Measurements from ENCODE around the gene KRT222. TPM values are rescaled to one million over a fixed set of nuclear protein-coding genes. Genes with fewer than 3 reads are reported as not detected.

The KRT222 gene
- total and polyA plus RNA-seq, 4 experiments from 2014 or later: not detected

- peak overlapping the region in 1 of 2 donors; percentile 10 for H3K4me3 ChIP-seq (ENCODE audit: low read length in 2 of 2)
- no peaks in the 10 kb centered on the region for H3K27me3 ChIP-seq (ENCODE audit: insufficient read depth, low read length)
- H3K27ac ChIP-seq (ENCODE audit: low read depth, low read length): peak overlapping the region; percentile 97
- Mint-ChIP-seq H3K27me3 (no peaks in the 10 kb centered on the region), H3K4me3 (peak overlapping the region in 7 of 8 donors; percentile 23 to 85 (median 69)), H3K27ac (peak overlapping the region; percentile 94 to 100 (median 99)), H3K36me3 (no peaks in the 10 kb centered on the region), H3K4me1 (peaks cover 67 to 100% (median 87%) of the 10 kb centered on the region in 4 donors), H3K9me3 (no peaks in the 10 kb centered on the region)
- H3K4me1 ChIP-seq (ENCODE audit: insufficient read depth, low read length): peaks cover 100% of the 10 kb centered on the region
- POLR2A ChIA-PET (ENCODE audit: partially characterized antibody): interaction anchor here (0.6 to 22.3 kb wide), 12 partner anchors 12 to 164 kb away, joined by 3 to 1226 read pairs (median 8); partner anchors contain the start of genes CCR7 and SMARCE1
- H3K36me3 ChIP-seq (ENCODE audit: insufficient read depth, low read length): no peaks in the 10 kb centered on the region
- intact Hi-C loops (cut with micrococcal nuclease): no loop called here
- CTCF ChIA-PET (ENCODE audit: partially characterized antibody): interaction anchor here (0.9 to 6.8 kb wide), 5 partner anchors 10 to 71 kb away, joined by 4 to 61 read pairs (median 15); partner anchors contain the start of gene CCR7
- peak; percentile 60 to 80 (median 65) for DNase-seq
- no peaks in the 10 kb centered on the region for H3K9me3 ChIP-seq (ENCODE audit: control insufficient read depth in 1 of 2, low read length in 2 of 2)
Observed at GRCh38 chr17:40605306-40605705, 59.7 kb downstream of the KRT222 start.

Other genes starting within 250 kb of the KRT222 start
- 1 to 10 TPM in 1 of 2 experiments, under 1 TPM in 1; 0.47 to 1.1 TPM for gene TOP2A, start 247.3 kb downstream of the KRT222 start, total RNA-seq
- gene TOP2A, start 247.3 kb downstream of the KRT222 start, polyA plus RNA-seq: under 1 TPM; 0.10 to 0.14 TPM
- 1 to 10 TPM; 5.3 to 5.8 TPM for gene IGFBP4, start 221.7 kb downstream of the KRT222 start, total RNA-seq
- 1 to 10 TPM; 3.3 to 6.1 TPM for gene IGFBP4, start 221.7 kb downstream of the KRT222 start, polyA plus RNA-seq
- gene TNS4, start 163.6 kb downstream of the KRT222 start, total RNA-seq: 1 to 10 TPM in 1 of 2 experiments, under 1 TPM in 1; 0.25 to 1.8 TPM
- gene TNS4, start 163.6 kb downstream of the KRT222 start, polyA plus RNA-seq: under 1 TPM; 0.18 to 0.33 TPM
- gene CCR7, start 99.7 kb downstream of the KRT222 start, total RNA-seq: 100 to 1,000 TPM; 268 to 269 TPM
- 100 to 1,000 TPM; 436 to 502 TPM for gene CCR7, start 99.7 kb downstream of the KRT222 start, polyA plus RNA-seq
- gene SMARCE1, start 17.4 kb downstream of the KRT222 start, total RNA-seq: 10 to 100 TPM; 87.6 to 91.0 TPM
- gene SMARCE1, start 17.4 kb downstream of the KRT222 start, polyA plus RNA-seq: 100 to 1,000 TPM; 148 to 197 TPM
- gene KRT24, start 38.6 kb upstream of the KRT222 start, total RNA-seq: not detected
- gene KRT24, start 38.6 kb upstream of the KRT222 start, polyA plus RNA-seq: not detected
- not detected for gene KRT25, start 90.2 kb upstream of the KRT222 start, total RNA-seq
- not detected for gene KRT25, start 90.2 kb upstream of the KRT222 start, polyA plus RNA-seq
- gene KRT26, start 107.0 kb upstream of the KRT222 start, total RNA-seq: not detected
- gene KRT26, start 107.0 kb upstream of the KRT222 start, polyA plus RNA-seq: not detected
- not detected for gene KRT27, start 117.4 kb upstream of the KRT222 start, total RNA-seq
- gene KRT27, start 117.4 kb upstream of the KRT222 start, polyA plus RNA-seq: not detected
- gene KRT28, start 134.8 kb upstream of the KRT222 start, total RNA-seq: not detected
- gene KRT28, start 134.8 kb upstream of the KRT222 start, polyA plus RNA-seq: not detected
- gene KRT10, start 157.4 kb upstream of the KRT222 start, total RNA-seq: 10 to 100 TPM; 37.6 to 40.4 TPM
- 100 to 1,000 TPM; 141 to 181 TPM for gene KRT10, start 157.4 kb upstream of the KRT222 start, polyA plus RNA-seq
- not detected for gene KRT12, start 202.0 kb upstream of the KRT222 start, total RNA-seq
- not detected for gene KRT12, start 202.0 kb upstream of the KRT222 start, polyA plus RNA-seq
- not detected for gene KRT20, start 220.1 kb upstream of the KRT222 start, total RNA-seq
- gene KRT20, start 220.1 kb upstream of the KRT222 start, polyA plus RNA-seq: not detected

Measured in CD4-positive, alpha-beta memory T cell (primary cell).